WTC11 (cell line): Measurements from ENCODE around the gene AK8. TPM values are rescaled to one million over a fixed set of nuclear protein-coding genes. Genes with fewer than 3 reads are reported as not detected.

ENCODE experiments used
- ATAC-seq: fragments of 200-7000 bp; cut with Tn5 transposase; 2 replicates; pipeline ENCODE4 v1.10.0; 2021; ENCODE audit warnings: mild to moderate bottlenecking, moderate library complexity
- CTCF ChIA-PET: fragments of 300-600 bp; sonication (Branson Sonifier 250); formaldehyde crosslinking; loops from one replicate; lab custom pipeline; 2021; ENCODE audit warnings: antibody characterized with exemption; lab: Charles Lee
- POLR2A ChIA-PET: fragments of 350-600 bp; sonication (Branson Sonifier 250); formaldehyde crosslinking; loops from one replicate; lab custom pipeline; 2021; ENCODE audit warnings: antibody characterized with exemption; lab: Charles Lee
- DNase-seq: peaks from one replicate; pipeline ENCODE4 v3.0.0; 2021; ENCODE audit warnings: low spot score
- H3K27ac Mint-ChIP-seq: 2 replicates; pipeline ENCODE4 v1.8.0; 2021; ENCODE audit warnings: mixed read lengths
- H3K27me3 Mint-ChIP-seq: 2 replicates; pipeline ENCODE4 v1.8.0; 2021; ENCODE audit warnings: low read depth, mild to moderate bottlenecking, moderate library complexity, mixed read lengths
- H3K36me3 Mint-ChIP-seq: 2 replicates; pipeline ENCODE4 v1.8.0; 2021; ENCODE audit warnings: mixed read lengths
- H3K4me1 Mint-ChIP-seq: 2 replicates; pipeline ENCODE4 v1.8.0; 2022; ENCODE audit warnings: mixed read lengths
- H3K4me3 Mint-ChIP-seq: 2 replicates; pipeline ENCODE4 v1.8.0; 2021; ENCODE audit warnings: mild to moderate bottlenecking, moderate library complexity, mixed read lengths
- H3K9me3 Mint-ChIP-seq: 2 replicates; pipeline ENCODE4 v1.8.0; 2021; ENCODE audit warnings: mixed read lengths
- ESRRA ChIP-seq: sonication (generic); formaldehyde crosslinking; IDR thresholded peaks from 2 replicates; pipeline ENCODE4 v1.8.1; 2022; ENCODE audit warnings: mild to moderate bottlenecking, missing genetic modification reagents, borderline replicate concordance
- ETV6 ChIP-seq: sonication (generic); formaldehyde crosslinking; IDR thresholded peaks from 2 replicates; pipeline ENCODE4 v1.8.1; 2022; ENCODE audit warnings: mild to moderate bottlenecking, missing genetic modification reagents
- GRHL2 ChIP-seq: fragments of 250-450 bp; sonication (Bioruptor Pico); IDR thresholded peaks from 2 replicates; pipeline ENCODE4 v1.8.0; 2022; ENCODE audit warnings: mild to moderate bottlenecking, moderate library complexity; ENCODE audit not compliant: insufficient replicate concordance, severe bottlenecking
- IRF2 ChIP-seq: sonication (generic); formaldehyde crosslinking; IDR thresholded peaks from 2 replicates; pipeline ENCODE4 v1.8.0; 2022; ENCODE audit warnings: low read depth, missing genetic modification reagents, borderline replicate concordance
- MXD4 ChIP-seq: fragments of 250-450 bp; sonication (Bioruptor Pico); IDR thresholded peaks from 2 replicates; pipeline ENCODE4 v1.8.0; 2021; ENCODE audit warnings: mild to moderate bottlenecking, moderate library complexity, borderline replicate concordance
- NFATC4 ChIP-seq: fragments of 250-450 bp; sonication (Bioruptor Pico); IDR thresholded peaks from 2 replicates; pipeline ENCODE4 v1.9.0; 2021; ENCODE audit warnings: mild to moderate bottlenecking
- NR1H2 ChIP-seq: sonication (generic); formaldehyde crosslinking; IDR thresholded peaks from 2 replicates; pipeline ENCODE4 v1.9.0; 2021; ENCODE audit warnings: mild to moderate bottlenecking, moderate library complexity, missing genetic modification reagents
- OVOL2 ChIP-seq: fragments of 250-450 bp; sonication (Bioruptor Pico); IDR thresholded peaks from 2 replicates; pipeline ENCODE4 v1.9.0; 2021; ENCODE audit warnings: mild to moderate bottlenecking, borderline replicate concordance
- RELA ChIP-seq: sonication (generic); formaldehyde crosslinking; IDR thresholded peaks from 2 replicates; pipeline ENCODE4 v1.8.1; 2022; ENCODE audit warnings: missing genetic modification reagents, mild to moderate bottlenecking, borderline replicate concordance
- RORB ChIP-seq: fragments of 250-450 bp; sonication (Bioruptor Pico); IDR thresholded peaks from 2 replicates; pipeline ENCODE4 v1.9.0; 2021; ENCODE audit warnings: mild to moderate bottlenecking
- SP1 ChIP-seq: sonication (generic); formaldehyde crosslinking; conservative IDR thresholded peaks from 2 replicates; pipeline ENCODE4 v1.8.1; 2022; ENCODE audit warnings: missing genetic modification reagents
- ZNF219 ChIP-seq: sonication (generic); formaldehyde crosslinking; IDR thresholded peaks from 2 replicates; pipeline ENCODE4 v1.8.0; 2023; ENCODE audit warnings: missing genetic modification reagents, mild to moderate bottlenecking, borderline replicate concordance
- total RNA-seq: library from RNA; stranded (reverse); gene quantifications from 3 replicates; pipeline ENCODE4 v1.2.3, GENCODE V29; 2021
- TF ChIP-seq, protein P1 (sequence below): sonication (generic); formaldehyde crosslinking; IDR thresholded peaks from 2 replicates; pipeline ENCODE4 v1.8.0; 2023; ENCODE audit warnings: missing genetic modification reagents, mild to moderate bottlenecking, borderline replicate concordance
- TF ChIP-seq, protein P2 (sequence below): sonication (generic); formaldehyde crosslinking; IDR thresholded peaks from 2 replicates; pipeline ENCODE4 v1.8.0; 2022; ENCODE audit warnings: mild to moderate bottlenecking, missing genetic modification reagents
- TF ChIP-seq, protein P3 (sequence below): sonication (generic); formaldehyde crosslinking; IDR thresholded peaks from 2 replicates; pipeline ENCODE4 v1.8.1; 2023; ENCODE audit warnings: mild to moderate bottlenecking, missing genetic modification reagents
- TF ChIP-seq, protein P4 (sequence below): sonication (generic); formaldehyde crosslinking; conservative IDR thresholded peaks from 2 replicates; pipeline ENCODE4 v1.8.1; 2023; ENCODE audit warnings: mild to moderate bottlenecking, low read depth, missing genetic modification reagents, moderate library complexity
- TF ChIP-seq, protein P5 (sequence below): sonication (generic); formaldehyde crosslinking; IDR thresholded peaks from 2 replicates; pipeline ENCODE4 v1.8.0; 2022; ENCODE audit warnings: mild to moderate bottlenecking, missing genetic modification reagents
- TF ChIP-seq, protein P6 (sequence below): sonication (generic); formaldehyde crosslinking; IDR thresholded peaks from 2 replicates; pipeline ENCODE4 v1.8.1; 2022; ENCODE audit warnings: mild to moderate bottlenecking, moderate library complexity, missing genetic modification reagents
- TF ChIP-seq, protein P7 (sequence below): sonication (generic); formaldehyde crosslinking; IDR thresholded peaks from 2 replicates; pipeline ENCODE4 v1.8.0; 2022; ENCODE audit warnings: missing genetic modification reagents
- TF ChIP-seq, protein P8 (sequence below): sonication (generic); formaldehyde crosslinking; IDR thresholded peaks from 2 replicates; pipeline ENCODE4 v1.8.1; 2022; ENCODE audit warnings: missing genetic modification reagents, borderline replicate concordance

The AK8 gene
- total RNA-seq, 1 experiment from 2014 or later, result 0.48 TPM

DNA sequence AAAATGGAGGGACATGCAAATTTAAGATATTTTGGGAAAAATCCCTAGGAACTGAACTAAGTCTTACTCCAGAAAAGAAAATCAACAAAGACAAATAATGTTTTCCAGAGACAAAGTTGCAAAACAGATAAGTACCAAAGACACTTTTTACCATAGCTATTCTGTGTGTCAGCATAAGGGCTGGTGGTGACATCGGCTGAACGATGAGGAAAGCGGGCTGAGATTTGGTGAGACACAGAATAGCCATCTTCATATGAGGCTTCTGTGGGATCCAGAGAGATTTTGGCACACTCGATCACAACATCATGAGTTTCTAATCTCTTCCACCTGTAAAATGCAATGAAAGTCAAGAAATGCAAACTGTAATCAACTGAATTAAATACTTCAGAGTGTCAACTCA, 34.0 kb upstream of the AK8 start:
- no peak overlapping the region for H3K4me3 Mint-ChIP-seq
- TF ChIP-seq IRF2 (CRISPR knock-in tag), result no peak
- TF ChIP-seq OVOL2 (CRISPR knock-in tag), result no peak
- TF ChIP-seq, protein P1, sequence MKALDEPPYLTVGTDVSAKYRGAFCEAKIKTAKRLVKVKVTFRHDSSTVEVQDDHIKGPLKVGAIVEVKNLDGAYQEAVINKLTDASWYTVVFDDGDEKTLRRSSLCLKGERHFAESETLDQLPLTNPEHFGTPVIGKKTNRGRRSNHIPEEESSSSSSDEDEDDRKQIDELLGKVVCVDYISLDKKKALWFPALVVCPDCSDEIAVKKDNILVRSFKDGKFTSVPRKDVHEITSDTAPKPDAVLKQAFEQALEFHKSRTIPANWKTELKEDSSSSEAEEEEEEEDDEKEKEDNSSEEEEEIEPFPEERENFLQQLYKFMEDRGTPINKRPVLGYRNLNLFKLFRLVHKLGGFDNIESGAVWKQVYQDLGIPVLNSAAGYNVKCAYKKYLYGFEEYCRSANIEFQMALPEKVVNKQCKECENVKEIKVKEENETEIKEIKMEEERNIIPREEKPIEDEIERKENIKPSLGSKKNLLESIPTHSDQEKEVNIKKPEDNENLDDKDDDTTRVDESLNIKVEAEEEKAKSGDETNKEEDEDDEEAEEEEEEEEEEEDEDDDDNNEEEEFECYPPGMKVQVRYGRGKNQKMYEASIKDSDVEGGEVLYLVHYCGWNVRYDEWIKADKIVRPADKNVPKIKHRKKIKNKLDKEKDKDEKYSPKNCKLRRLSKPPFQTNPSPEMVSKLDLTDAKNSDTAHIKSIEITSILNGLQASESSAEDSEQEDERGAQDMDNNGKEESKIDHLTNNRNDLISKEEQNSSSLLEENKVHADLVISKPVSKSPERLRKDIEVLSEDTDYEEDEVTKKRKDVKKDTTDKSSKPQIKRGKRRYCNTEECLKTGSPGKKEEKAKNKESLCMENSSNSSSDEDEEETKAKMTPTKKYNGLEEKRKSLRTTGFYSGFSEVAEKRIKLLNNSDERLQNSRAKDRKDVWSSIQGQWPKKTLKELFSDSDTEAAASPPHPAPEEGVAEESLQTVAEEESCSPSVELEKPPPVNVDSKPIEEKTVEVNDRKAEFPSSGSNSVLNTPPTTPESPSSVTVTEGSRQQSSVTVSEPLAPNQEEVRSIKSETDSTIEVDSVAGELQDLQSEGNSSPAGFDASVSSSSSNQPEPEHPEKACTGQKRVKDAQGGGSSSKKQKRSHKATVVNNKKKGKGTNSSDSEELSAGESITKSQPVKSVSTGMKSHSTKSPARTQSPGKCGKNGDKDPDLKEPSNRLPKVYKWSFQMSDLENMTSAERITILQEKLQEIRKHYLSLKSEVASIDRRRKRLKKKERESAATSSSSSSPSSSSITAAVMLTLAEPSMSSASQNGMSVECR (CRISPR knock-in tag), result no peak
- no peak for TF ChIP-seq RORB
- TF ChIP-seq, protein P2, sequence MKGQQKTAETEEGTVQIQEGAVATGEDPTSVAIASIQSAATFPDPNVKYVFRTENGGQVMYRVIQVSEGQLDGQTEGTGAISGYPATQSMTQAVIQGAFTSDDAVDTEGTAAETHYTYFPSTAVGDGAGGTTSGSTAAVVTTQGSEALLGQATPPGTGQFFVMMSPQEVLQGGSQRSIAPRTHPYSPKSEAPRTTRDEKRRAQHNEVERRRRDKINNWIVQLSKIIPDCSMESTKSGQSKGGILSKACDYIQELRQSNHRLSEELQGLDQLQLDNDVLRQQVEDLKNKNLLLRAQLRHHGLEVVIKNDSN (CRISPR knock-in tag), result no peak
- no peak for TF ChIP-seq MXD4 (CRISPR knock-in tag)
- TF ChIP-seq, protein P3, sequence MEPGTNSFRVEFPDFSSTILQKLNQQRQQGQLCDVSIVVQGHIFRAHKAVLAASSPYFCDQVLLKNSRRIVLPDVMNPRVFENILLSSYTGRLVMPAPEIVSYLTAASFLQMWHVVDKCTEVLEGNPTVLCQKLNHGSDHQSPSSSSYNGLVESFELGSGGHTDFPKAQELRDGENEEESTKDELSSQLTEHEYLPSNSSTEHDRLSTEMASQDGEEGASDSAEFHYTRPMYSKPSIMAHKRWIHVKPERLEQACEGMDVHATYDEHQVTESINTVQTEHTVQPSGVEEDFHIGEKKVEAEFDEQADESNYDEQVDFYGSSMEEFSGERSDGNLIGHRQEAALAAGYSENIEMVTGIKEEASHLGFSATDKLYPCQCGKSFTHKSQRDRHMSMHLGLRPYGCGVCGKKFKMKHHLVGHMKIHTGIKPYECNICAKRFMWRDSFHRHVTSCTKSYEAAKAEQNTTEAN, result no peak
- TF ChIP-seq RELA (CRISPR knock-in tag), result no peak
- TF ChIP-seq, protein P4, sequence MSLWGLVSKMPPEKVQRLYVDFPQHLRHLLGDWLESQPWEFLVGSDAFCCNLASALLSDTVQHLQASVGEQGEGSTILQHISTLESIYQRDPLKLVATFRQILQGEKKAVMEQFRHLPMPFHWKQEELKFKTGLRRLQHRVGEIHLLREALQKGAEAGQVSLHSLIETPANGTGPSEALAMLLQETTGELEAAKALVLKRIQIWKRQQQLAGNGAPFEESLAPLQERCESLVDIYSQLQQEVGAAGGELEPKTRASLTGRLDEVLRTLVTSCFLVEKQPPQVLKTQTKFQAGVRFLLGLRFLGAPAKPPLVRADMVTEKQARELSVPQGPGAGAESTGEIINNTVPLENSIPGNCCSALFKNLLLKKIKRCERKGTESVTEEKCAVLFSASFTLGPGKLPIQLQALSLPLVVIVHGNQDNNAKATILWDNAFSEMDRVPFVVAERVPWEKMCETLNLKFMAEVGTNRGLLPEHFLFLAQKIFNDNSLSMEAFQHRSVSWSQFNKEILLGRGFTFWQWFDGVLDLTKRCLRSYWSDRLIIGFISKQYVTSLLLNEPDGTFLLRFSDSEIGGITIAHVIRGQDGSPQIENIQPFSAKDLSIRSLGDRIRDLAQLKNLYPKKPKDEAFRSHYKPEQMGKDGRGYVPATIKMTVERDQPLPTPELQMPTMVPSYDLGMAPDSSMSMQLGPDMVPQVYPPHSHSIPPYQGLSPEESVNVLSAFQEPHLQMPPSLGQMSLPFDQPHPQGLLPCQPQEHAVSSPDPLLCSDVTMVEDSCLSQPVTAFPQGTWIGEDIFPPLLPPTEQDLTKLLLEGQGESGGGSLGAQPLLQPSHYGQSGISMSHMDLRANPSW (CRISPR knock-in tag), result no peak
- TF ChIP-seq NFATC4 (CRISPR knock-in tag), result no peak
- TF ChIP-seq ESRRA (CRISPR knock-in tag), result no peak
- no peak for TF ChIP-seq NR1H2 (CRISPR knock-in tag)
- TF ChIP-seq ETV6 (CRISPR knock-in tag), result no peak
- TF ChIP-seq SP1 (CRISPR knock-in tag), result no peak
- TF ChIP-seq, protein P5, sequence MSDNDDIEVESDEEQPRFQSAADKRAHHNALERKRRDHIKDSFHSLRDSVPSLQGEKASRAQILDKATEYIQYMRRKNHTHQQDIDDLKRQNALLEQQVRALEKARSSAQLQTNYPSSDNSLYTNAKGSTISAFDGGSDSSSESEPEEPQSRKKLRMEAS (CRISPR knock-in tag), result no peak
- H3K27ac Mint-ChIP-seq, result no peak overlapping the region
- no peaks in the 10 kb centered on the region for H3K4me1 Mint-ChIP-seq
- POLR2A ChIA-PET, result interaction anchor here (0.7 kb wide), 1 partner anchor 23 kb away, joined by 4 read pairs; no protein-coding TSS in a partner anchor
- peaks cover 28% of the 10 kb centered on the region for H3K36me3 Mint-ChIP-seq
- no peak for DNase-seq
- no peak for ATAC-seq
- H3K27me3 Mint-ChIP-seq, result no peaks in the 10 kb centered on the region
- H3K9me3 Mint-ChIP-seq, result no peaks in the 10 kb centered on the region
- CTCF ChIA-PET, result no interaction called here

DNA sequence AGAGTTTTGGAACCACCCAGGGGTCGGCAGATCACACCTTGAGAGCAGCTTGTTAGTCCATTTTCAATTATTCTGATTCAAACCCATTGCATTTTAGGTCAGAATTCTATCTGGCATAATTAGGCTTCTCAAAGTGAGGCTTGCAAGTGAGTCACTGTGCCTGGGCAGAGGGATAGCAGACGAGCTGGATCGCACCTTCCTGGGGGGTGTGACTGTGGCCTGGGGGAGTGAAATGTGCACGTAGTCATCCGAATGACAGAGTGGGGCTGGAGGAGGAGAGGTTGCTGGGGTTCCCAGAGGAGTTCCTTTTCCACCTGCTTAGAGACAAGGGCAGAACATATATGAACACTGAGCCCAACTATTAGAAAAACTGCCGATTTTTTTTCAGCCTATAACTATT, 32.3 kb upstream of the AK8 start:
- DNase-seq (no peak), ATAC-seq (no peak)
- Mint-ChIP-seq H3K36me3 (peaks cover 22% of the 10 kb centered on the region), H3K27ac (no peak overlapping the region), H3K9me3 (no peaks in the 10 kb centered on the region), H3K27me3 (no peaks in the 10 kb centered on the region), H3K4me3 (no peak overlapping the region), H3K4me1 (no peaks in the 10 kb centered on the region)
- POLR2A ChIA-PET, result interaction anchor here (0.9 kb wide), 1 partner anchor 34 kb away, joined by 16 read pairs; the partner anchor contains the start of gene TSC1
- CTCF ChIA-PET, result no interaction called here
- TF ChIP-seq, protein P6, sequence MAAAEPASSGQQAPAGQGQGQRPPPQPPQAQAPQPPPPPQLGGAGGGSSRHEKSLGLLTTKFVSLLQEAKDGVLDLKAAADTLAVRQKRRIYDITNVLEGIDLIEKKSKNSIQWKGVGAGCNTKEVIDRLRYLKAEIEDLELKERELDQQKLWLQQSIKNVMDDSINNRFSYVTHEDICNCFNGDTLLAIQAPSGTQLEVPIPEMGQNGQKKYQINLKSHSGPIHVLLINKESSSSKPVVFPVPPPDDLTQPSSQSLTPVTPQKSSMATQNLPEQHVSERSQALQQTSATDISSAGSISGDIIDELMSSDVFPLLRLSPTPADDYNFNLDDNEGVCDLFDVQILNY (CRISPR knock-in tag), result no peak
- TF ChIP-seq ZNF219 (CRISPR knock-in tag) (no peak), GRHL2 (CRISPR knock-in tag) (no peak)
- TF ChIP-seq, protein P7, sequence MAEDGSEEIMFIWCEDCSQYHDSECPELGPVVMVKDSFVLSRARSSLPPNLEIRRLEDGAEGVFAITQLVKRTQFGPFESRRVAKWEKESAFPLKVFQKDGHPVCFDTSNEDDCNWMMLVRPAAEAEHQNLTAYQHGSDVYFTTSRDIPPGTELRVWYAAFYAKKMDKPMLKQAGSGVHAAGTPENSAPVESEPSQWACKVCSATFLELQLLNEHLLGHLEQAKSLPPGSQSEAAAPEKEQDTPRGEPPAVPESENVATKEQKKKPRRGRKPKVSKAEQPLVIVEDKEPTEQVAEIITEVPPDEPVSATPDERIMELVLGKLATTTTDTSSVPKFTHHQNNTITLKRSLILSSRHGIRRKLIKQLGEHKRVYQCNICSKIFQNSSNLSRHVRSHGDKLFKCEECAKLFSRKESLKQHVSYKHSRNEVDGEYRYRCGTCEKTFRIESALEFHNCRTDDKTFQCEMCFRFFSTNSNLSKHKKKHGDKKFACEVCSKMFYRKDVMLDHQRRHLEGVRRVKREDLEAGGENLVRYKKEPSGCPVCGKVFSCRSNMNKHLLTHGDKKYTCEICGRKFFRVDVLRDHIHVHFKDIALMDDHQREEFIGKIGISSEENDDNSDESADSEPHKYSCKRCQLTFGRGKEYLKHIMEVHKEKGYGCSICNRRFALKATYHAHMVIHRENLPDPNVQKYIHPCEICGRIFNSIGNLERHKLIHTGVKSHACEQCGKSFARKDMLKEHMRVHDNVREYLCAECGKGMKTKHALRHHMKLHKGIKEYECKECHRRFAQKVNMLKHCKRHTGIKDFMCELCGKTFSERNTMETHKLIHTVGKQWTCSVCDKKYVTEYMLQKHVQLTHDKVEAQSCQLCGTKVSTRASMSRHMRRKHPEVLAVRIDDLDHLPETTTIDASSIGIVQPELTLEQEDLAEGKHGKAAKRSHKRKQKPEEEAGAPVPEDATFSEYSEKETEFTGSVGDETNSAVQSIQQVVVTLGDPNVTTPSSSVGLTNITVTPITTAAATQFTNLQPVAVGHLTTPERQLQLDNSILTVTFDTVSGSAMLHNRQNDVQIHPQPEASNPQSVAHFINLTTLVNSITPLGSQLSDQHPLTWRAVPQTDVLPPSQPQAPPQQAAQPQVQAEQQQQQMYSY (CRISPR knock-in tag), result no peak
- TF ChIP-seq, protein P8, sequence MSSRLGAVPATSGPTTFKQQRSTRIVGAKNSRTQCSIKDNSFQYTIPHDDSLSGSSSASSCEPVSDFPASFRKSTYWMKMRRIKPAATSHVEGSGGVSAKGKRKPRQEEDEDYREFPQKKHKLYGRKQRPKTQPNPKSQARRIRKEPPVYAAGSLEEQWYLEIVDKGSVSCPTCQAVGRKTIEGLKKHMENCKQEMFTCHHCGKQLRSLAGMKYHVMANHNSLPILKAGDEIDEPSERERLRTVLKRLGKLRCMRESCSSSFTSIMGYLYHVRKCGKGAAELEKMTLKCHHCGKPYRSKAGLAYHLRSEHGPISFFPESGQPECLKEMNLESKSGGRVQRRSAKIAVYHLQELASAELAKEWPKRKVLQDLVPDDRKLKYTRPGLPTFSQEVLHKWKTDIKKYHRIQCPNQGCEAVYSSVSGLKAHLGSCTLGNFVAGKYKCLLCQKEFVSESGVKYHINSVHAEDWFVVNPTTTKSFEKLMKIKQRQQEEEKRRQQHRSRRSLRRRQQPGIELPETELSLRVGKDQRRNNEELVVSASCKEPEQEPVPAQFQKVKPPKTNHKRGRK (CRISPR knock-in tag), result no peak
